HTERT RPE-1 (cell line): ENCODE measurements around the gene NABP2.

Experiments used
- in situ Hi-C: fragments of 300-500 bp; cut with MboI; formaldehyde crosslinking; loops from 4 replicates; pipeline ENCODE4 v1.14.3; 2020; ENCODE audit warnings: low sequenced_read_pairs

Gene NABP2

DNA sequence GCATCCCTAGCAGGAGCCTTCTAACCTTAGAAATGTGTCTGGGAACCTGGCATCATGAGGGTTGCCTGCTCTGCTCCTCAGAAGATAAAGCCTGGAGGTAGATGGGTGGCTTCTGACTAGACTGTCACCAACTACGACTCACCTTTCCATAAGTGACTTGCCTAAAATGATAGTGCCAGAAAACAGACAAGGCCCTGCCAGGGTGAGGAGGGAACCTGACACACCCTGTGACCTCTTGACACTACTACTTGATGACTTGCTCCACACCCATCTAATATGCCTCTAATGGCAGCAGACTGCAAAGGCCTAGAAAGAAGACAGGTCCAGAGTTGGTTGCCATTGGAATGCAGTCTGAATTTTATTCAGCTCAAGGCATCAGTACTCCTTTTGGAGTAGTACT is 11.8 kb upstream of the NABP2 start:
- in situ Hi-C loops, result no loop called here

GRCh38 chr12:56213878-56214277 is 10.3 kb upstream of the NABP2 start:
- in situ Hi-C loops, result no loop called here

GRCh38 chr12:56216461-56216860 is 7.7 kb upstream of the NABP2 start:
- in situ Hi-C loops, result no loop called here

GRCh38 chr12:56219840-56220239 is 4.3 kb upstream of the NABP2 start:
- in situ Hi-C loops, result no loop called here

GRCh38 chr12:56220611-56221231 is 3.4 kb upstream of the NABP2 start:
- in situ Hi-C loops, result no loop called here

GRCh38 chr12:56221232-56221756 is 2.8 kb upstream of the NABP2 start:
- in situ Hi-C loops, result no loop called here

DNA sequence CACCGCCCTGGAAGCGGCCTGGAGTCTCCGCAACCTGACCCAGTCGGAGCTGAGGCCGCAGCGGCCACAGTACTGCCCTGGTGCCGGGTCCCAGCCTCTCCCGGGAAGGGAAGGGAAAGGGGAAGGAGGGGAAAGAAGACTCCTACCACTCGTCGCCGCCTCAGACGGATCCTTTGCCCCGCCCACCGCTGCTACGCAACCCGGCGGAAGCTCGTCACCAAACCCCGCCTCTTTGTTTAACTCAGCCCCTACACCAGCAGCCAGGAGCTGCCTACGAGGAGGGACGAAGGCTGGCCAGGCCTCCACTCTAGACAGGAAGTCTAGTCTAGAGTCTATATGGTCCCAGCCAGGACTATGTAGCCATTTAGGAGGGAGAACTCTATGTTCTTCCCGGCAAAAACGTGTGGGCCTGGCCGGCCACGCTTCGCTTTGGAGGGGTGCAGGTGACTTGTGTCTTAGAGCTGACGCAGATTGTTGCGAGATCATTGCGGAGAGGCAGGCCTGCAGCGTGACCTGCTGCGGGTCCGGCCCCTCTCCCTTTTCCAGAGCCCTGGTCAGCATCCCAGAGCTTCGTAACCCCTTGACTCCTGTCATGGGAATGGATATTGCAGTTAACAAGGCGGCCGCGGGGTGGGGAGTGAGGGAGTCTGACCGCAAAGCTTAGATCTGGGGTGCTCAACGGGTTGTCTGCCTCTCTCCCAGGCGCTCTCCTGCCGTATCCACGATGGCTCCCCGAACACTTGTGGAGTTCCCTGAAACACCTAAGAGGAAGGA is 2.2 kb upstream of the NABP2 start, which contains the start of gene RNF41:
TSS of gene RNF41 (minus strand) at position 166 of the 774 bp plus-strand sequence. CDS start 7,875 bp downstream, outside the sequence.
- in situ Hi-C loops, result no loop called here

DNA sequence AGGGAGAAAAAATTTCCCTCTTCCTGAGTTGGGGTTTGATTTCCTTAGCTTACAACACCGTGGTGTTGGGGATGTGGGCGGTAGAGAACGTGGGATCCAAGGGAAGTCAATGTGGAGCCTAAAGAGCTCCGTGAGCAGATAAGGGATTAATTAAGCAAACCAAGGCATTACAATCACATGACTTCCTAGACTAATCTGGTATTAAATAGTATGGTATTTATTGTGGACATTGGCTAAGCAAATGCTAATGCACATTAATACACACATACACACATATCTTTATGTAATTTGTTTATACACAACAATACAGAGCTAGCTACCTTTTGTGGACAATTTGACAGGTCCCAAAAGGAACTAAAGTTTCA is 1.6 kb upstream of the NABP2 start:
- in situ Hi-C loops, result no loop called here

- in situ Hi-C loops, result no loop called here
Observed at GRCh38 chr12:56223571-56224101, 506 bp upstream of the NABP2 start.

GRCh38 chr12:56224954-56225353 is 812 bp downstream of the NABP2 start:
- in situ Hi-C loops, result no loop called here

DNA sequence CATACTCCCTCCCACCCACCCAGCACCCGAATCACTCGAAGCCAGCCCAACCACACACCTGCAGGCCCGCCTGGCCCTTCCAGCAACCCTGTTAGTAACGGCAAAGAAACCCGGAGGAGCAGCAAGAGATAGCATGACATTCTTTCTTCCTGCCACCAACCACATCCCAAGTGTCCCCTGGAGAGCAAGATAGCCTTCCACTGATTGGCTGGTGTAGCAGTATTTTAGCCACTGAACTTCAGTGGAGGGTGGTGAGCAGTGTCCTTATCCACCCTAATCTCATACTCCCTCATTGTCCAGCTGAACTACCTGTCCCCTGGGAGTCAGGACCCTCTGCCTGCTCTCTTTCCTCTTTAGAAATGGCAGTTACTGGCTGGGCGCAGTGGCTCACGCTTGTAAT is 4.9 kb downstream of the NABP2 start:
- in situ Hi-C loops, result no loop called here

GRCh38 chr12:56229916-56230431 is 5.8 kb downstream of the NABP2 start, which contains the start of gene SLC39A5:
Gene SLC39A5, plus strand, starts transcription at chr12:56230051. Its CDS starts 1,224 bp downstream, at chr12:56231275.
- in situ Hi-C loops, result no loop called here

GRCh38 chr12:56230432-56231183 is 6.5 kb downstream of the NABP2 start:
- in situ Hi-C loops, result no loop called here

GRCh38 chr12:56231184-56231582 is 7.0 kb downstream of the NABP2 start:
- in situ Hi-C loops, result no loop called here

- in situ Hi-C loops, result no loop called here
Observed at GRCh38 chr12:56234746-56235436, 10.7 kb downstream of the NABP2 start.

DNA sequence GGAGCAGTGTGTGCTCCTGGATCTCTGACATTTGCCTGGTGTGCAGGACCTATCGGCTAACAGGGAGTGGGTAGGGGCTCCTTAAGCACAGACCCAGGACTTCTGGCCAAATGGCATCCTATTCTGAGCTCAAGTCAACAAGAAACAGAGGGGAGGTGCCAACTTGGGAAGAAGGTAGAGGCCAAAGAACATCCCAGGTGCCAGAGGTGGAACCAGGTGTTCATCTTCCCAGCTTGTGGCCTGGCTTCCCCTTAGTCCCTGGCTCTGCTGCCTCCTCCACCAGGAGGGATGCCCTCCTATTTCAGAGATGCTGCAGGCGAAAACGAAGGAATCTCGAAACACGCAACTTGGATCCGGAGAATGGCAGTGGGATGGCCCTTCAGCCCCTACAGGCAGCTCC is 11.9 kb downstream of the NABP2 start:
- in situ Hi-C loops, result no loop called here

GRCh38 chr12:56236985-56237384 is 12.8 kb downstream of the NABP2 start:
- in situ Hi-C loops, result no loop called here

DNA sequence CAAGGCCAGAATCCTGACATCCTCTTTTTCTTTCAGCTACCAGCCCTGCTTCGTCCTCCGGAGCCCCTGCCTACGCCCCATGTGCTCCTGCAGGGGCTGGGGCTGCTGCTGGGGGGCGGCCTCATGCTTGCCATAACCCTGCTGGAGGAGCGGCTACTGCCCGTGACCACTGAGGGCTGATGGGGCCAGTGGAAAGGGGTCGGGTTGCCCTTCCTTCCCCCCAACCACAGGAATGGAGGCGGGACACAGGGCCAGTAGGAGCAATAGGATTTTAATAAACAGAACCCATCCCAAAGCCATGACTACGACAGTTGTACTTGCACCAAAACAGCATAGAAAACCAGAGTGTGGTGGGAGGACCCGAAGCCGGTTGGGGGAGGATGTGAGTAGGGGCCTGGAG is 13.4 kb downstream of the NABP2 start:
- in situ Hi-C loops, result no loop called here

DNA sequence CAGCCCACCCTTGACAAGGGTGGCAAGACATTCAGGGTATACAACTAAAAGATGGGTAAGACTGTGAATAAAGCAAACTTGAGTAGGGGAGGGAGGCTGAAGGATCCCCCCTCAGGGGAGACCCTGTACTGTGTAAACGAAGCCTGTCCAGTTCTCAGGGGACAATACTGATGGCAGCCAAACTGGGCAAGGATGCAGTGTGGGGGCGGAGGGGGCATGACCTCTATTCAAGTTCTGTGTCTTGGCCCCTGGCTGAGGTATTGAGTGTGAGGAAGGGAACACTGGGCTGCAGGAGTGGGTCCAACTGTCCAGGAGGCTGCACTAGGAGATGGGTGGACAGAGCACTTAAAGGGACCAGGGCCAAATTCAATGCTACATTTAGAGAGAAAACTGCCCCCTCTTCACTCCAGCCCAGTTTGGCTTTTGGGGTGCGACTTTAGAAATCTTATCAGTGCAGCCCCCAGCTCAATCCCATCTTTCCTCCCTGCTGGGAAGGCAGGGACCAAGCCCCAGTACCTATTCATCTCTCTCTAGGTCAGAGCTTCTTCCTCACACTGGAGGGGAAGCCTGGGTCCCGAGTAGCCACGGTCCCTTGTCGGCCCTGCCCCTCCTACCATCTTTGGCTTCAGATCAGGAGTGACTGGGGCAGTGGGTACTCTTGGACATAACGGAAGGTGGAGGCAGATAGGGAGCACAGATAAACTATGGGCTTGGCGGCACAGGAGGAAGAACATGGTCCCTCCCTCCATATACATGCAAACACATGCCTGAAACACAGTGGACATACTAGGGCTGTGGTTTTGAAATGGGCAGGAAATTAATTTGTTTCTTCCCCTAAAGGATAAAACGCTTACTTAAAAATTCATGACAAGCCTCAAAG is 17.5 kb downstream of the NABP2 start:
- in situ Hi-C loops, result no loop called here
